GM19239 (cell line): ENCODE measurements around the gene MYH7.
A peak's percentile ranks its signal among the peaks of the same experiment; 100 is the strongest.
"Not testable (repeated sequence)": the region's sequence is repeated elsewhere in the genome, so short reads cannot be mapped to it uniquely, and the experiment has no call there.

Experiments used
- DNase-seq: peaks from one replicate; pipeline ENCODE4 v3.0.0; 2011; ENCODE audit warnings: low spot score; ENCODE audit not compliant: insufficient read length
- FAIRE-seq: peaks from 2 replicates; lab custom pipeline; 2011; peaks lifted over from hg19 to GRCh38; lab: Jason Lieb, UNC

MYH7 gene

DNA sequence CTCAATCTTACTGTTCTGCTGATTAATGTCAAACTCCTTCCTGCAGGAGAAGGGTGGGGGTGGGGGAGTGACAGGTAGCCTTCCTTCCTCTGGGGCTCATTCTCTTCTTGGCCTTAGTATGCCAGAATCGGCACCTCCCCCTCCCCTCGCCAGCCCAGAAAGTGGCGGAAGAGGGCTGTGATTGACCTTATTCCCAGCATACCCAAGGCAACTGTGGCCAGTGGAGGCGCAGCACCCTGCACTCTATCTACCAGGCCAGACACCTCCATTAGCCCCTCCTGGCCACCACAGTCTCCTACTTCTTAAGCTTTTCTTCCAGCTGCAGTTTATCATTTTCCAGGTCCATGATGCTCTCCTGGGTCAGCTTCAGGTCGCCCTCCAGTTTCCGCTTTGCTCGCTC lies 42.8 kb downstream of the MYH7 start:
- DNase-seq: no peak
- no peak for FAIRE-seq

DNA sequence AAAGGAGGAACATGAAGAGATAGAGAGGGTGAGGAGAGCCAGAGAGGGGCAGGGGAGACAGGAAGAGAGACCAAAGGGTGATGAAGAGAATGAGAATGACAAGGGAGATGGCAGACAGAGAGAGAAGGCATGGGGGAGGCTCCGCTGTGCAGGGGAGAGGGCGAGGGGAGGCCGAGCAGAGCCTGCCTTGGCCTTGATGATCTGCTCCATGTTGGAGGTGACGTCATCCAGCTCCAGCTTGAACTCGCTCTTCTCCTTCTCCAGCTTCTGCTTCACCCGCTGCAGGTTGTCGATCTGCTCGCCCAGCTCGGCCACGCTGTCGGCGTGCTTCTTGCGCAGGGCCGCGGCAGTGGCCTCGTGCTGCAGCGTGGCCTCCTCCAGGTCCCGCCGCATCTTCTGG lies 45.6 kb downstream of the MYH7 start:
- FAIRE-seq, DNase-seq: not testable (repeated sequence)

DNA sequence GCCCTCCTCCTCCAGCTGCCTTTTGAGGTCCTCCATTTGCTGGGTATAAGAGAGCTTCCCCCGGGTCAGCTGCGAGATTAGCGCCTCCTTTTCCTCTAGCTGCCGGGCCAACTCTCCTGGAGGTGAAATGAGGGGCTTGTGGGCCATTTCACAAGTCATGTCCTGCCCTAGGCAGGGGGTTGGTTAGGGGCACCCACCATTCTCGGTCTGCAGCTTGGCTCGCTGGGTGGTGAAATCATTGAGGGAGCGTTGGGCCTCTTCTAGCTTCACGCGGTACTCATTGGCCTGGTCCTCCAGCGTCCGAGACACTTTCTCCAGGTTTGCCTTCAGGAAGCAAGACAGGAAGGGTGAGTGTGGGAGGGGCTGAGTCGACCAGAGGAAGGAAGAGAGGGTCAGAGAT lies 46.1 kb downstream of the MYH7 start:
- no peak for FAIRE-seq
- DNase-seq: no peak

DNA sequence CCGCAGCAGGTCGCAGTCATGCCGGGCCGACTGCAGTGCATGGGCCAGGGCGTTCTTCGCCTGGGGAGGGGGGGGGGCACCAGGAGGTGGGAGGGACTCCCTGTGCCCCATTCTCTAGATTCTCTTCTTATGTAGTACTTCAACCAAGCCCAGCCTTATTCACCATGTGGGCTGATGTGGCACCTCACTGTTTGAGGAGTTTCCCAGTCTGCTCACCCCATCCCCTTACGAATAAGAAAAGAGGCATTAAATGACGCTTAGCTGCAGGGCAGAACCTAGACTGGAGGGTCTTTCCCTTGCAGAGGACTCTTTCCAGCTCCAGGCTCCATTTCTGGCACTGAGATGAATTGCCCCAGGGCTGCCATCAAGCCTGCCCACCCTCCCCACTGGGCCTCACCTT lies 46.5 kb downstream of the MYH7 start:
- DNase-seq (no peak), FAIRE-seq (no peak)

DNA sequence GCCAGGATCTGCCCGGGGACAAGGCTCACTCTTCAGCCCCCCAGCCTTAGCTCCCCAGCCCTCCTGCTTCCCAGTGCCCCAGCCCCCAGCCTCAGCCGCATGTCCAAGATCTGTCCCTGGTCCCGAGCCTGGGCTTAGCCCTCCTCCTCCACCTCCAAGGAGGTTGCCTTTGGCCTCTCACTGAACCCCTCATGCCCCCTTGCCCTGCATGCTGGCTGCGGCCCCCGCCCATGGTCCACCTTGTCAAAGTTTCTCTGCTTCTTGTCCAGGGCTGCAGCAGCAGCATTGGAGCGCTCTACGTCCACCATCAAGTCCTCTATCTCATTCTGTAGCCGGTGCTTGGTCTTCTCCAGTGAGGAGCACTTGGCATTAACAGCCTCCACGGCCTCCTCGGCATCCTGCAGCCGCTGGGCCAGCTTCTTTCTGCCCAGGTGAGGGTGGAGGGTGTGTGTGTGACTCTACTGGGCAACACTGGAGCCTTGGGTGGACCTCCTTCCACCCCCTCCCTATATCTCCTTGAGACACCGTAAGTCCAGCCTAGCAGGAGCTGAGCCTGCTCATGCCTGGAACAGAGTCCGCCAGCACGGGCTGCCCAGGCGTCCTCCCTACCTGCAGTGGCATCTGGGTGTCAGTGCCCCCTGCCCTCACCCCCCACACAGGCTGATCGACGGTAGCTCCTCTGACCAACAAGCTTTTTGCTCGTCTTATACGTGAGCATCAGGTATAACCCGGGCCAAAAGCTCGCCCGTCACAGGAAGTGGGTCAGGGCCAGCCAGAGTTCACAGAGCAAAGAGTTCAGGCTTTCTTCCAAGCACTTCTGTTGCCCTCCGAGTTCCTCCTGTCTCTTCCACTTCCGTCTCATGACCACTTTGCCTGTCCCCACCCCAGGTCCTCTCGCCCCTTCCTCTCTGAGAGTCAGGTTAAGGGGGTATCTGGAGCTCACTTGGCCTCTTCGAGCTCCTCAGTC lies 47.3 kb downstream of the MYH7 start:
- FAIRE-seq (no peak), DNase-seq (no peak)

DNA sequence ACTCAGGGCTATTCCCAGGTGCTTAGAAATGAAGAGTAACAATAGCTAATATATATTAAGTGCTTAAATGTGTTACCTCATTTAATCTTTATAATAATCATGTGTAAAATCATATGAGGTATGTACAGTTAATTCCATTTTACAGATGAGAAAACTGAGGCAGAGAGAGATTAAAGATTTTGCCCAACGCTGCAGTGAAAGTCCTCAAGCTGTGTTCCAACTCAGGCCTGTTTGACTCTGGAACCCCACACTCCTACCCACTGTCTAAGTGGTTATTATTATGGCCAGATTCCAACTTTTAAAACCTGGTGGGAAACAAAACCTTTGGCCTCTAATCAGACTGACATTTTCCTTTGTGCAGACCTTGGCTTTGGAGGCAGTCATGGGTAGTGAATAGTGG lies 48.5 kb downstream of the MYH7 start:
- no peak for DNase-seq
- no peak for FAIRE-seq

DNA sequence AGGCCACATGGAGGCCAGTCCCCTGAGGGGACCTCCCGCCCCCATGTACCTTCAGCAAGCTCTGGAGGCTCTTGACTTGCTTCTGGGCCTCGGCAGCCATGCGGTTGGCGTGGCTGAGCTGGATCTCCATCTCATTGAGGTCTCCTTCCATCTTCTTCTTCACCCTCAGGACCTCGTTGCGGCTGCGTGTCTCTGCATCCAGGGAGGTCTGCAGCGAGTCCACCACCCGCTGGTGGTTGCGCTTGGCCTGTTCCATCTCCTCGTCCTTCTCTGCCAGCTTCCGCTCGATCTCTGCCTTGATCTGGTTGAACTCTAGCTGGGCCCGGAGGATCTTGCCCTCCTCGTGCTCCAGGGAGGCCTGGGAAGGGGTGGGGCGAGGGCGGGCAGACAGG lies 49.2 kb downstream of the MYH7 start:
- FAIRE-seq, DNase-seq: not testable (repeated sequence)

DNA sequence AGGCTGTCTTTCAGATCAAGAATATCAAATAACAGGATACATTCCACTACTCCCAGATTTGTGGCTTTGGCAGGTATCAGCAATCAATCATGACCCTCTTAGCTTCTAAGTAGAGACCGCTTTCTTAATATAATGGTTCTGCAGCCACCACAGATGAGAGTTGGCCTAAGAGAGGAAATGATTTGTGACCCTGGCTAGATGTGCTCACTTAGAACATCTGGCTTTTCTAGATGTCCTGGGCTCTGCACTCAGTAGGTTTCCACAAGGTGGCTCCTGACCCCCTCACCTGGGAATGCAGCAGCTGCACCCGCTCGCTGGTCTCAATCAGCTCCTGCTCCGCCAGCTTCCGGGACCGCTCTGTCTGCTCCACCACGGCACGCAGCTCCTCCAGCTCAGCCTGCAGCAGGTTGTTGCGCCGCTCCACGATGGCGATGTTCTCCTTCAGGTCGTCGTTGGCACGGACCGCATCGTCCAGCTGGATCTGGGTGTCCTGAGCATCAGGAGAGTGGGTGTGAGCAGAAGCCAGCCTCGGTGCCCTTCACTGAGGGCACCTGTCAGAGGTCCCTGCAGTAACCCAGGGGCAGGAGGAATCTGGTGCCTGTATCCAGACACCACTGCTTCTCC lies 49.7 kb downstream of the MYH7 start:
- FAIRE-seq: no peak
- no peak for DNase-seq

DNA sequence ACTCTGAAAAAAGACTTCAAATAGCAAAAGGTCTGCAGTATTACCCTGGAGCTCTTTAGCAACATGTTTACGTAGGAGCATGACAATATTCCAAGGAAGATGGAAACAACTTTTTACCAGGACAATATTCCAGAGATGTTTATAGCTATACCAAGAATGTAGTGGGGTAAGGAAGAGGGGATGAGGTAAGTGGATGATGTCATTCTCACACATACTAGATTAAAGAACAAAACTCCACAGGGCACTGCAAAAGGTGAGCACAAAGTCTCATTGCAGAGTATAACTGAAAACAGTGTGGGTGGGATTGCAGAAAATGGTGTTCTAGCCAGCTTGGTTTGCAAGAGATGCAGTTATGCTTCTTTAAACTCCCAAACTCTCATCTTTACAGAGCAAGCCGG lies 50.2 kb downstream of the MYH7 start:
- no peak for FAIRE-seq
- no peak for DNase-seq

DNA sequence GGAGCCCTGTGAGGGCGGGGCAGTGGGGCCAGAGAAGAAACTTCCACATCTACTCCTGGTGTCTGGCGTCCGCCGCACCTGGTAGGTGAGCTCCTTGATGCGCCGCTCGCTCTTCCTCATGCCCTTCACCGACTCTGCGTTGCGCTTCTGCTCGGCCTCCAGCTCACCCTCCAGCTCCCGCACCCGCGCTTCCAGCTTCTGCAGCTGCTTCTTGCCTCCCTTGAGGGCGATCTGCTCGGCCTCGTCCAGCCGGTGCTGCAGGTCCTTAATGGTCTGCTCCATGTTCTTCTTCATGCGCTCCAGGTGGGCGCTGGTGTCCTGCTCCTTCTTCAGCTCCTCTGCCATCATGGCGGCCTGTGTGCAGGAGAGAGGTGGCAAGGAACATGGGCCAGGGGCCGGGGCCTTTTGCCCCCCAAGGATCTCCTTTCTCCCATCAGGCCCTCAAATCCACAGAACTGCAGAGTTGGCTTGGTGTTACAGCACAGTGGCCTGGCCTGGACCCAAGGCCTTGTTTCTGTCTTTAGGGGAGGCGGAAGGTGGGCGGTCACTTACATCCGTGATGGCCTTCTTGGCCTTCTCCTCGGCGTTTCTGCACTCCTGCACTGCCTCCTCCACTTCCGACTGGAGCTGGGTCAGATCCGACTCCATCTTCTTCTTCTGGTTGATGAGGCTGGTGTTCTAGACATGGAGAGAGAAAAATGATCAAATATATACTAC lies 50.9 kb downstream of the MYH7 start:
- no peak for FAIRE-seq
- no peak for DNase-seq

DNA sequence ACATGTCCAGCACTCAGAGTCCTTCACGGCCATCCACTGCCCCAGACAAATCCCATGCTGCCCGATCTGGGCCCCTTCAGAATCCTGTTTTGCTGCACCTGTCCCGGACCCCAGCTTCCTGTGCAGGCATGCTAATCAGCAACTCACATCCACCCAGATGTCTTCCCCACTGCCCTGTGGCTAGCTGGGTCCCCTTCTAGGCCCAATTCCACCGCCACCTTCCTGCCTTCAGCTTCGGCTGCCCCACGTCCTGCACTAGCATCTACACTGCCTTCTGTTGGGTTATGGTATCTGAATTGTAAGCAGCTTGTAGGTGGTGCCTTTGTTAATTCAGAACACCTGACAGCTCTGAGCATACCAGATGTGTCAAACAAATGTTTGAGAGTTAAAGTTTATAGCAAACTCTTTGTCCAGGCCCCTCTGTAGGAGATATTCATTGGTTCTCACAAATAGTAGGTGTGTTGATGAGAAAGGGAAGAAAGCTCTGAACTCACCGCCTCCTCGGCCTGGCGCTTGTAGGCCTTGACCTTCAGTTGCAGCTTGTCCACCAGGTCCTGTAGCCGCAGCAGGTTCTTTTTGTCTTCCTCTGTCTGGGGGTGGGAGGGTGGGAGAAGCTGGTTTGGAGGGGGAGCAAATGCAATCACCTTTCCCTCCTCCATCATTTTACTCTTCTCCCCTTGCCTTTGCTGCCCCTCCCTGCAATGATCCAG lies 52.6 kb downstream of the MYH7 start:
- no peak for FAIRE-seq
- no peak for DNase-seq

DNA sequence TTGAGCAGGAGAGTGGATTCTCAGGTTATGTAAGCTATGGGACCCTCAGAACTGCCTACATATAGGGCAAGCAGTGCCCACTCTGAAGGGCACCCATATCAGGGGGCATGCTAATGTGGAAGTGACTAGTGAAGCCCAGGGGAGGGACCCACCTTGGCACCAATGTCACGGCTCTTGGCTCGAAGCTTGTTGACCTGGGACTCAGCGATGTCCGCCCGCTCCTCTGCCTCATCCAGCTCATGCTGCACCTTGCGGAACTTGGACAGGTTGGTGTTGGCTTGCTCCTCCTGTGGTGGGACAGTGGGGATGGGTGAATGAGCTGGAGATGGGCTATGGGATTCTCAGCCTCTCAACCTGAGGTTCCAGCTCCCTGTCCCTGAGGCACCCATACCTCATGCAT lies 53.2 kb downstream of the MYH7 start:
- no peak for FAIRE-seq
- DNase-seq: no peak

DNA sequence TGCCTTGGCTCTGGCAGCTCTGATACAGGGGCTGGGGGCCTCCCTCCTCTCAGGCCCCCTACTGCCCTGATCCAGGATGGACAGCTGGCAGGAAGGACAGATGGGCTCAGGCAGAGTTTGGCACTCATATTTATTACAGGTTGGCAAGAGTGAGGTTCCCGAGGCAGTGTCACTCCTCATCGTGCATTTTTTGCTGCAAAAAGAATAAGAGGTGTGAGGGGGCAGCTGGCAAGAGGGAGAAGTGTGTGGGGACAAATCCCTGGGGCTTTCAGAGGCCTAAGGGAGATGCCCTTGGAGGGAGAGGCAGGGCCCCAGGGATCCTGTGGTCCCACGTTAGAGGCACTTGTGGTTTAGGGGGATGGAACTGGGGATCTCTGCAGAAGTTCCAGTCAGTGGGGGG lies 53.6 kb downstream of the MYH7 start:
- FAIRE-seq (no peak), DNase-seq (no peak)

DNA sequence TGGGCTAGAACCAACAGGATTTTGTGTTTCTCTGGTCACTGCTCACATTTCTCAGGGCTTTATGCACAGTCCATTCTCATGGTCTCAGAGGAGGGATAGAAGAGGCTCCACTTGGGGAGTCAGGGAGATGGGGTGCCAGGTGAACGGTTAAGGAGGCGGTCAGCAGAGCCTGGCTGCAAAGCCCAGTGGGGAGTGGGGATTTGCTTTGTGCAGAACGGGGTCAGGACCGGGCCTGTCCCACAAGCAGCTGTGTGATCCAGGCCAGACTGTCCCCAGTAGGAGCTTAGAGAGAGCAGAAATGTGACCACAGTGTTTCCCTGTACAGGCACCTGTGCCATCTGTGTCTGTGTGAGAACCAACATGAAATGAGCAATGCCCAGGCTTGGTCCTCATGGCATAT lies 54.5 kb downstream of the MYH7 start:
- DNase-seq (no peak), FAIRE-seq (no peak)

DNA sequence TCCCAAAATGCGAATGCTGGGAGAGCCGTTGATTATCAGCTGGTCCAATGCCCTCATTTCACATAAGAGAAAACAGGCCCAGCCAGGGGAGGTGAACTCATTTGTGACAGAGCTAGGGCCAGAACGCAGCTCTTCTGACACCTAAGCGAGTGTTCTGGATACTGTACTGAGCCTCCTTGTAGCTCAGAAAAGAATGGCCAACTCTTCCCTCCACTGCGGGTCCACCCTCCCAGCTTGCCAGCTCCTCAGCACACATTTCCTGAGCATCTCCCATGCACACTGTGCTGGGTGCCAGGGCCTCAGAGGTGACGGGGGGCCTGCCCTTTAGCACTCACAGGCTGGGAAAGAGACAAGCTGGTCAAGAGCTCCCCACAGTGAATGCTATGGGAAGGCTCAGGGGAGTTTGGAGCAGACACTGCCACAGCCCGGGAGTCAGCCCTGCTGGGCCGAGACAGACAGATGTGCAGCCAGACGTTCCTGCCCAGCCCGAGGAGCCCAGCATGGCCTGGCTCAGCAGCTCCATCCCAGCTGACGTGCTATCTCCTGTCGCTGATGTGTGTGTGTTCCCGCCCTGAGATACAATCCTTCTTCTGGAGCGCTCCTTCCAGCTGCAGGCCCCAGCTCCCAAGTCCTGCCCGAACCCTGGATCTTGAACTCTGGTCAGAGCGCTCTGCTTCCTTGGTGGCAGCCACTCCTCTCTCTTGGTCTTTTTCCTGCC lies 55.1 kb downstream of the MYH7 start:
- FAIRE-seq: no peak
- DNase-seq: no peak

DNA sequence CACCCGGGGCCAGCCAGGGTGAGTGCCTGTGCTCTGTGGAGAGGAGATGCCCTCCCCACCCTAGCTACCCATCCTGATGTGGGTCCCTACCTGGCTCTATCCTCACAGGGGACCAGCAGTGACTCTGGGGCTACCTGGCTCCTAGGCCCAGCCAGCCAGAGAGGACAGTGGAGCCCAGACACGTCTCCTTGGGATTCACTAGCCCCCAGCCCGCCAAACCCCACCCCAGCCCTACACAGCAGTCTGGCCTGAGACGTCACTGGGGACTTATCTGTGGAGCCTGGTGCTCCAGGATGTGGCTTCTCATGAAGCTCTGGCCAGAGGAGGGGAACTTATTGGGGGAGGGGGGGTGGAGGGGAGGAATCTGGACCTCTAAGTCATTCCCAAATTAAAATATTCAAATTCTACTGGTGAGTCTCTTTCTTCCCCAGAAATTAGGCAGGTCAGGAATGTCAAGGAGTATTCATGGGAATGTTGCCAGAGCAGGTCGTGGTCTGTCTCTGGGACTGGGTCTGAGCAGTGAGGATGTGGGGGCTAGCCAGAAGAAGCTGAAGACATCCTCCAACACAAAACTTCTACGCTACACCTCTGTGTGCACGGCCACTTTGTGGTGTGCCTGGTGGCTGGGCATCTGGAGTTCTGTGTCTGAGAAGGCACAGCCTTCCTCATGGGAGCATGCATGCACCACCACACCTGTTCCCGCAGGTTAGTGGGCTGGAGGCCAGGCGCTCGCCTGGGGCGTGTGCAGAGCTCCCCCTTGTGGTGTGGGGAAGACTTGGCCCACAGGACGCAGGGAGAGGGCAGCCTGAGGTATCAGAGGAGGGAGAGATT lies 55.9 kb downstream of the MYH7 start:
- FAIRE-seq: peak; percentile 81
- peak; percentile 83 for DNase-seq

DNA sequence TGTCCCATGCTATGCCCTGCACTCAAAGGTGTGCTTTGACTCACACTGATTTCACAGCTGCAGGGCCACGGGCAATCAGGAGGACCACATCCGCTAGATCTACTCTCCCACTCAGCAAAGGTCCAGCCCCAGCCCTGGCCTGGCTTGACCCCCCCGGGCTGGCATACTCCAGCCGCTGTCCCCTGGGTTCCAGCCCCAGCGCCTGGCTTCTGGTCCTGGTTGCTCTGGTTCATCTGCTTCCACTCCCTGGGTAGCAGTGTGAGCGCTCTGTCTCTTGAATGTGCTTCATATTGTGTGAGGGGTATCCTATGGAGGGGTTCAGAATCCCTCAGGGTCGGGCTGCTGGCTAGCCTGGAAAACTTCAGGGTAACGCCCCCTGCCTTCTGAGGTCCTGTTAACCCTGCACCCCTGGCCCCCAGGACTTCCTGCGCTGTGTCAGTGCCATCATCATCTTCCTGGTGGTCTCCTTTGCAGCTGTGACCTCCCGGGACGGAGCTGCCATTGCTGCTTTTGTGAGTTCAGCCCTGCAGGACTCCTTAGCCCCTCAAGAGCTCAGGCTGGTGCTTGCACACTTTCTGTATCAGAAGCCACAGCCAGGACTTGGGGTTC lies 56.7 kb downstream of the MYH7 start:
- no peak for DNase-seq
- FAIRE-seq: no peak
